ENCODE results near the gene RASGRF2. TPM values are rescaled to one million over a fixed set of nuclear protein-coding genes. Genes with fewer than 3 reads are reported as not detected.

Gene RASGRF2
- total RNA-seq, 1 donor from 2014 or later: 0.05 TPM

DNA sequence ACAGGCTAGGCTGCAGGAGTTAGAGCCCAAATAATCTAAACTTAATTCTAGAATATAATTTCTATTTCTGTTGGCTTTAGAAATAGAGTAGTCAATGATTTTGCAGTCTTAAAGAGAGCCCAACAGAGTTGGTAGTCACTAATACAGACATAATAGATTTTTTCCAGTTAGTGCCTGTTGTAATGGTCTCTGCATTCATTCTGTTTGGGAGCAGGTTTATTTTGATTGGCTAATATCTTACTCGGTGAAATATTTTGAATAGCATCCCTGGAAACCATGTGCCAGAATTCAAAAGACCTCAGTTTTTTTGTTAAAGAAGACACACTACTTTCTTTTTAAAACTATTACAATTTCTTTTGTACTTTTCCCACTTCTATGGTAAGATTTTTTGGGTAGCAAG, 107.2 kb downstream of the RASGRF2 start:
- no peak for DNase-seq (ENCODE audit: extremely low spot score, unreplicated experiment)
- H3K9me3 Mint-ChIP-seq (ENCODE audit: unreplicated experiment): no peaks in the 10 kb centered on the region
- TF ChIP-seq, protein P1, sequence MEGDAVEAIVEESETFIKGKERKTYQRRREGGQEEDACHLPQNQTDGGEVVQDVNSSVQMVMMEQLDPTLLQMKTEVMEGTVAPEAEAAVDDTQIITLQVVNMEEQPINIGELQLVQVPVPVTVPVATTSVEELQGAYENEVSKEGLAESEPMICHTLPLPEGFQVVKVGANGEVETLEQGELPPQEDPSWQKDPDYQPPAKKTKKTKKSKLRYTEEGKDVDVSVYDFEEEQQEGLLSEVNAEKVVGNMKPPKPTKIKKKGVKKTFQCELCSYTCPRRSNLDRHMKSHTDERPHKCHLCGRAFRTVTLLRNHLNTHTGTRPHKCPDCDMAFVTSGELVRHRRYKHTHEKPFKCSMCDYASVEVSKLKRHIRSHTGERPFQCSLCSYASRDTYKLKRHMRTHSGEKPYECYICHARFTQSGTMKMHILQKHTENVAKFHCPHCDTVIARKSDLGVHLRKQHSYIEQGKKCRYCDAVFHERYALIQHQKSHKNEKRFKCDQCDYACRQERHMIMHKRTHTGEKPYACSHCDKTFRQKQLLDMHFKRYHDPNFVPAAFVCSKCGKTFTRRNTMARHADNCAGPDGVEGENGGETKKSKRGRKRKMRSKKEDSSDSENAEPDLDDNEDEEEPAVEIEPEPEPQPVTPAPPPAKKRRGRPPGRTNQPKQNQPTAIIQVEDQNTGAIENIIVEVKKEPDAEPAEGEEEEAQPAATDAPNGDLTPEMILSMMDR (IDR thresholded peaks at IDR 0.05): no peak

DNA sequence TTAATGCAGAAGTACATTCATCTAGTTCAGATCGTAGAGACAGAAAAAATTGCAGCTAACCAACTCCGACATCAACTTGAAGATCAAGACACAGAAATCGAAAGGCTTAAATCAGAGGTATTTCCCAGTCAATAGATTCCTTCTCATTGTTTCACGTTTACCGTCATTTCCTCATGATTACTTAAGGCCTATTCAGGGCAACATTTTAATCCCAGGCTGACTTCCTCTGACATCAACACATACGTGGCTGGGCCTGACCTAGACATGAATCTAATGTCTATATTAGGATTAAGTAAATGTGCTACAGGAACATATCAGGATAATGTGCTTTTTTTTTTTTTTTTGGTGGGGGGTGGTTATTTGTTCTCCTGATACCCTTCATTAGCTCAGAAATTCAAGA, 107.9 kb downstream of the RASGRF2 start:
- no peak overlapping the region for H3K27ac Mint-ChIP-seq (ENCODE audit: unreplicated experiment)
- no peaks in the 10 kb centered on the region for H3K36me3 Mint-ChIP-seq (ENCODE audit: unreplicated experiment)
- no peak for DNase-seq (ENCODE audit: extremely low spot score, unreplicated experiment)
- no peak overlapping the region for H3K4me3 Mint-ChIP-seq (ENCODE audit: unreplicated experiment)
- peaks cover 12% of the 10 kb centered on the region for H3K27me3 Mint-ChIP-seq (ENCODE audit: unreplicated experiment)
- TF ChIP-seq, protein P1 (IDR thresholded peaks at IDR 0.05): no peak
- no peaks in the 10 kb centered on the region for H3K9me3 Mint-ChIP-seq (ENCODE audit: unreplicated experiment)
- H3K4me1 Mint-ChIP-seq (ENCODE audit: unreplicated experiment): no peaks in the 10 kb centered on the region

More for the DNA sequence above, 107.2 kb downstream of the RASGRF2 start:
- Mint-ChIP-seq H3K4me3 (ENCODE audit: unreplicated experiment) (no peak overlapping the region), H3K27ac (ENCODE audit: unreplicated experiment) (no peak overlapping the region), H3K4me1 (ENCODE audit: unreplicated experiment) (no peaks in the 10 kb centered on the region), H3K27me3 (ENCODE audit: unreplicated experiment) (peaks cover 17% of the 10 kb centered on the region), H3K36me3 (ENCODE audit: unreplicated experiment) (no peaks in the 10 kb centered on the region)

DNA sequence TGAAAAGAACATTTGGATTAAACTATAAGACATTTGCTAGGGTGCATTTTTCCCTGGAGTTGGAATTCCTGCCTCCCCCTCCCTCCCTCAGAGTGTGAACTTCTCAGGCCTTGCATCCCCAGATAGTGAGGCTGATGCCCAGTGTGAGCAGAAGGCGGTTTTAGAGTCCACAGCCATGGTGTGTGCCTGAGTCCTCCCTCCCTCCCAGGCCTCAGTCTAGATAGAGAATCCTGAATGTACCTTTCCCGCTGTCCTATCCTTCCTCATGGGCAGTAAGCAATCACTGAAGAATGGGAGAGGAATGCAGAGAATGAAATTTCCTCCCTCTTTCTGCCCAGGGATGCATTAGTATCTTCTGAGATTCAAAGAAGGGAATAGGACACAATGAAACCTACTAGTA, 108.5 kb downstream of the RASGRF2 start:
- TF ChIP-seq, protein P1 (IDR thresholded peaks at IDR 0.05): no peak
- H3K36me3 Mint-ChIP-seq (ENCODE audit: unreplicated experiment): no peaks in the 10 kb centered on the region
- DNase-seq (ENCODE audit: extremely low spot score, unreplicated experiment): no peak
- H3K27ac Mint-ChIP-seq (ENCODE audit: unreplicated experiment): no peak overlapping the region
- no peaks in the 10 kb centered on the region for H3K4me1 Mint-ChIP-seq (ENCODE audit: unreplicated experiment)
- no peak overlapping the region for H3K4me3 Mint-ChIP-seq (ENCODE audit: unreplicated experiment)
- H3K9me3 Mint-ChIP-seq (ENCODE audit: unreplicated experiment): no peaks in the 10 kb centered on the region
- peaks cover 7% of the 10 kb centered on the region for H3K27me3 Mint-ChIP-seq (ENCODE audit: unreplicated experiment)

DNA sequence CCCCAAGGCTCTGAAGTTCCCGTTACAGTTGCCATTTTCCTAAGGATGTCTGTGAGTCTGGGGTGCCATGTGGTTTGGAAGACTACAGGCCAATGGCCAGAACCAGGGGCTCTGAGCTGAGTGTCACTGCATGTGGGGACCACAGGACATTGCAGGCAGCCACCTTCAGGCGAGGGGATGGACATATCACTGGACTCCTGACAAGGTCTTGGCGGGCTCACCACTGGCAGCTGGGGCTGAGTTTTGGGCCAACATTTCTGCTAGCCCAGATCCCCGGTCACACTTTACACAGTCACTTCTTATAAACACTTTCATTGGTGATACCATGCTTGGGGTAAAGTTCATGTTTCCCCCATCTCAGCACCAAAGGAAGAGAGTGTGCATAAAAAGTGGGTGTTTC, 109.8 kb downstream of the RASGRF2 start:
- Mint-ChIP-seq H3K9me3 (ENCODE audit: unreplicated experiment) (no peaks in the 10 kb centered on the region), H3K36me3 (ENCODE audit: unreplicated experiment) (no peaks in the 10 kb centered on the region), H3K4me1 (ENCODE audit: unreplicated experiment) (no peaks in the 10 kb centered on the region), H3K27me3 (ENCODE audit: unreplicated experiment) (peaks cover 4% of the 10 kb centered on the region), H3K27ac (ENCODE audit: unreplicated experiment) (no peak overlapping the region), H3K4me3 (ENCODE audit: unreplicated experiment) (no peak overlapping the region)
- TF ChIP-seq, protein P1 (IDR thresholded peaks at IDR 0.05): no peak
- DNase-seq (ENCODE audit: extremely low spot score, unreplicated experiment): no peak

DNA sequence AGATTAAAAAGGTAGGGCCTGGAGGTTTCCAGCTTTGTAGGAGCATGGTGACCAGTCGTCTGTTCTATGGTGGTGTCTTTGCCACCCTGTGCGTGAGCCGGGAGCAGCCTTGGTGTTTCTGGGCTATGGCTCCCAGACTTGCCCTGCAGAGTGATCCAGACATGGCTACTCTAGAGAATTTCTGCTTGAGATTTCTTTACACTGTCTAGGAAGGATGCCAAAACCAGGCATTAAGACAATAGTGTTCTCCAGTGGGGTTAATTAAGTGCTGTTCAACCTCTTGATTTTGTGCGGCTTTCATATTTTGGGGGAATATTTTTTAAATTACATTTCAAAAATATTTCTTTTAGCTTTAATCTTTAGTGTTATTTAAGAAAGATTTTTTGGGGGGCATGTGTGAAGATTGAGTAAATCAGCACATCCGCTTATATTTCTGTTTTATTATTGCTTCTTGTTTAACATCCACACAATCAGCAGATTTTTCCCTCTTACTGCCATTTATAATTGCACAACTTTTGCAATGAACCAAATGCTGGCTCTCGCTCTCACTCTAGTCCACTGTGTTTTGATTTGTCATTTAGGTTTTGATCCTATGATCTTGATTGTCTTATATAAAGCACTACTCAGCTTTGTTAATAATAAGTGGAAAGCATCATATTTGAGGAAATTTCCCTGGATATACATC, 110.5 kb downstream of the RASGRF2 start:
- no peak overlapping the region for H3K27ac Mint-ChIP-seq (ENCODE audit: unreplicated experiment)

More for the DNA sequence above, 110.5 kb downstream of the RASGRF2 start:
- TF ChIP-seq, protein P1 (IDR thresholded peaks at IDR 0.05): no peak
- peaks cover 4% of the 10 kb centered on the region for H3K27me3 Mint-ChIP-seq (ENCODE audit: unreplicated experiment)
- no peak for DNase-seq (ENCODE audit: extremely low spot score, unreplicated experiment)
- no peaks in the 10 kb centered on the region for H3K4me1 Mint-ChIP-seq (ENCODE audit: unreplicated experiment)
- H3K4me3 Mint-ChIP-seq (ENCODE audit: unreplicated experiment): no peak overlapping the region
- no peaks in the 10 kb centered on the region for H3K36me3 Mint-ChIP-seq (ENCODE audit: unreplicated experiment)
- no peaks in the 10 kb centered on the region for H3K9me3 Mint-ChIP-seq (ENCODE audit: unreplicated experiment)

All from osteocyte (in vitro differentiated cells).